Gastrocnemius medialis (tissue), 4 donors: Measurements from ENCODE around the gene KCNK13.

Experiments used
- CTCF ChIP-seq, 5 experiments: fragments of 450-650 bp in 3 of 5; fragments of 200-600 bp in 2 of 5; sonication (generic) in 2 of 5; IDR thresholded peaks in 4 of 5; conservative IDR thresholded peaks in 1 of 5; 1 replicate in 4 of 5; 2 replicates in 1 of 5; pipeline ENCODE4 v1.5.1; 2016 to 2019; ENCODE audit warnings: antibody characterized with exemption in 5 of 5, mild to moderate bottlenecking in 3 of 5, moderate library complexity in 3 of 5
- POLR2A ChIP-seq, 2 donors: fragments of 450-650 bp; IDR thresholded peaks; one replicate each; pipeline ENCODE4 v1.6.1; 2017; ENCODE audit warnings: antibody characterized with exemption in 2 of 2, mild to moderate bottlenecking in 2 of 2, moderate library complexity in 2 of 2

GRCh38 chr14:90042496-90043252 lies 19.1 kb upstream of the KCNK13 start:
- TF ChIP-seq CTCF (IDR thresholded peaks at IDR 0.05 in 4 of 5, conservative IDR thresholded peaks at IDR 0.05 in 1 of 5): no peak
- TF ChIP-seq POLR2A (IDR thresholded peaks at IDR 0.05): no peak
